Measurements from ENCODE around the gene C18orf63.

DNA sequence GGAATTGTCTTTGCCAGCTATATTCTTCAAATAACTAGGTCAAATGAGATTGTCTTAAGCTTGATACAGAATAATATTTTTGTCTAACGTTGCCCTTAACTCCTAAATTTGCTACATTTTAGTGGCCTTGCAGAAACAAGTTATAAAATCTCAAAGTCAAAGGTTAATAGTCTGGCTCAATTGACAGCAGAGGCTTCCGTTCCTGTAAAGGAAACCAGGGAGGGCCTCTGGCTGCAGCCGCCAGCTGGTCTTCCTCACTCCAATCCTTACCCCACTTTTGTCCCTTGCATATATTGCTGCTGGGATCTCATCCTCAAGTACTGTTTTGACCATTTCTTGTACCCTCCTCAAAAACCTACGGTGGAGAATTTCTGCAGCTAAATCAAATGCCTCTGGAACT lies 40.9 kb upstream of the C18orf63 start:
- TF ChIP-seq POLR2A (IDR thresholded peaks at IDR 0.05), result no peak
- TF ChIP-seq, protein P1, sequence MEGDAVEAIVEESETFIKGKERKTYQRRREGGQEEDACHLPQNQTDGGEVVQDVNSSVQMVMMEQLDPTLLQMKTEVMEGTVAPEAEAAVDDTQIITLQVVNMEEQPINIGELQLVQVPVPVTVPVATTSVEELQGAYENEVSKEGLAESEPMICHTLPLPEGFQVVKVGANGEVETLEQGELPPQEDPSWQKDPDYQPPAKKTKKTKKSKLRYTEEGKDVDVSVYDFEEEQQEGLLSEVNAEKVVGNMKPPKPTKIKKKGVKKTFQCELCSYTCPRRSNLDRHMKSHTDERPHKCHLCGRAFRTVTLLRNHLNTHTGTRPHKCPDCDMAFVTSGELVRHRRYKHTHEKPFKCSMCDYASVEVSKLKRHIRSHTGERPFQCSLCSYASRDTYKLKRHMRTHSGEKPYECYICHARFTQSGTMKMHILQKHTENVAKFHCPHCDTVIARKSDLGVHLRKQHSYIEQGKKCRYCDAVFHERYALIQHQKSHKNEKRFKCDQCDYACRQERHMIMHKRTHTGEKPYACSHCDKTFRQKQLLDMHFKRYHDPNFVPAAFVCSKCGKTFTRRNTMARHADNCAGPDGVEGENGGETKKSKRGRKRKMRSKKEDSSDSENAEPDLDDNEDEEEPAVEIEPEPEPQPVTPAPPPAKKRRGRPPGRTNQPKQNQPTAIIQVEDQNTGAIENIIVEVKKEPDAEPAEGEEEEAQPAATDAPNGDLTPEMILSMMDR (IDR thresholded peaks at IDR 0.05), result no peak
